ENCODE data around the gene PIP4K2A.

GRCh38 chr10:22644222-22644621, 70.2 kb downstream of the PIP4K2A start:
- TF ChIP-seq CTCF (IDR thresholded peaks at IDR 0.05) = no peak
- no peak for TF ChIP-seq POLR2AphosphoS5 (IDR thresholded peaks at IDR 0.05)
- no peak for TF ChIP-seq POLR2A (IDR thresholded peaks at IDR 0.05)
- no peak for TF ChIP-seq EP300 (IDR thresholded peaks at IDR 0.05; ENCODE audit: low read depth)
